Pancreas (tissue), 10 donors: ENCODE results near the gene CFAP54. TPM values are rescaled to one million over a fixed set of nuclear protein-coding genes. Genes with fewer than 3 reads are reported as not detected.

Source experiments
- ATAC-seq, 4 donors: fragments of 200-7000 bp; cut with Tn5 transposase; one replicate each; pipeline versions ENCODE4 v1.8.0 to v1.9.1; 2020; ENCODE audit warnings: mild to moderate bottlenecking in 4 of 4, moderate library complexity in 4 of 4
- DNase-seq, 6 donors: peaks; one replicate each; pipeline ENCODE4 v3.0.0-alpha.2; 2020
- FAIRE-seq: peaks from 2 replicates; lab custom pipeline; 2012; peaks lifted over from hg19 to GRCh38; lab: Jason Lieb, UNC
- H3K27ac ChIP-seq, 4 donors: fragments of 200-600 bp; sonication (generic); 1 replicate in 3 of 4; 2 replicates in 1 of 4; pipeline versions ENCODE4 v1.5.0 to v1.8.0; 2020
- H3K27me3 ChIP-seq, 4 donors: fragments of 200-600 bp; one replicate each; pipeline ENCODE4 v1.8.0; 2021
- H3K36me3 ChIP-seq, 3 donors: fragments of 200-600 bp; sonication (generic) in 1 of 3; one replicate each; pipeline versions ENCODE4 v1.5.0 to v1.8.0; 2020 to 2021
- H3K4me1 ChIP-seq, 3 donors: fragments of 200-600 bp; one replicate each; pipeline ENCODE4 v1.8.0; 2021
- H3K4me3 ChIP-seq, 4 donors: fragments of 200-600 bp; sonication (generic) in 2 of 4; one replicate each; pipeline versions ENCODE4 v1.5.0 to v1.8.0; 2020 to 2021
- H3K9me3 ChIP-seq, 4 donors: fragments of 200-600 bp; one replicate each; pipeline ENCODE4 v1.8.0; 2021
- WGBS, 2 donors: extraction: QIAGEN DNeasy Blood & Tissue Kit; methylation state at CpG; one replicate each; pipeline ENCODE4 v1.1.7; 2013; 5-methylcytosine and 5-hydroxymethylcytosine counted together
- intact Hi-C, 3 donors: fragments of 100-400 bp; cut with DNase I; formaldehyde crosslinking; loops; one replicate each; pipeline versions ENCODE4 v1.11.1 to v1.14.2; 2022
- polyA plus RNA-seq, 2 donors: library from polyadenylated mRNA; stranded (reverse); fragments of 200-250 nt; gene quantifications; one replicate each; pipeline ENCODE4 v1.2.3, GENCODE V29; 2013
- total RNA-seq, 6 donors: library from RNA; stranded (reverse); fragmentation: NEBNext Ultra II Directional in 4 of 6; extraction: Animal tissue kit (Norgen Biotek cat#: 25700) in 4 of 6; gene quantifications; one replicate each; pipeline versions ENCODE4 v1.2.1 to v1.2.4, GENCODE V29; 2021 to 2023
- TF ChIP-seq, protein P1 (sequence below), 4 donors: fragments of 200-600 bp; sonication (generic) in 3 of 4; IDR thresholded peaks; one replicate each; pipeline versions ENCODE4 v1.5.0 to v1.8.0; 2021; ENCODE audit warnings: antibody characterized with exemption in 4 of 4
- donor health status: healthy with polysubstance abuse.
- donor health status: DM: no; HTN: no; CAD: no; lungs with moderate emphysema.
- donor health status: DM: no; HTN: no; CAD: no.
- donor health status: control.
- donor health status: control.
- donor health status: Bipolar disorder and iron deficiency.
- donor health status: DM: yes; HTN: yes; CAD: no.
- donor health status: DM: no; HTN: no; CAD: no.
- donor health status: DM: no; HTN: no; CAD: no.
- donor health status: DM: yes; HTN: yes; CAD: no.

CFAP54 gene
- total and polyA plus RNA-seq, 8 donors, result 0.02 to 0.21 (median 0.11) TPM

DNA sequence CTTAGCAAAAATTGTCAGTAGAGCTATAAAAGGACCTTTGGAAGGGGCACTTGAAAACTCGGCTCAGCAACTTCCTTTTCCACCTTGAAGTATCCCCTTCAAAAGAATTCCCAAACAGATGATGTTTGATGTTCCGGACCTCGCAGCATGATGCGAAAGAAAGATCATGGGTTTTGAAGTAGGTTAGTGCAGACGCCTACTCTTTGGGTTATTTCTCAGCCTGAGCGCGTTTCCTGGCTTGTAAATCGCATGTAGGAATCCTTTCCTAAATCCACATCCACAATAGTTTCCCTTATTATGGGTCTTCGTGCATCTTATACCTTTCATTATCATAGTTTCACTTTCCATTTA is 417.1 kb downstream of the CFAP54 start:
- FAIRE-seq, result no peak
- intact Hi-C loops, result no loop called here
- Histone ChIP-seq H3K4me1 (peaks cover 0 to 8% (median 6%) of the 10 kb centered on the region in 3 donors), H3K27ac (peak overlapping the region in 3 of 4 donors; percentile 80 to 85 (median 85)), H3K36me3 (no peaks in the 10 kb centered on the region), H3K27me3 (no peaks in the 10 kb centered on the region), H3K4me3 (peak overlapping the region; percentile 64 to 96 (median 84)), H3K9me3 (no peaks in the 10 kb centered on the region)
- no peak for ATAC-seq
- TF ChIP-seq, protein P1, sequence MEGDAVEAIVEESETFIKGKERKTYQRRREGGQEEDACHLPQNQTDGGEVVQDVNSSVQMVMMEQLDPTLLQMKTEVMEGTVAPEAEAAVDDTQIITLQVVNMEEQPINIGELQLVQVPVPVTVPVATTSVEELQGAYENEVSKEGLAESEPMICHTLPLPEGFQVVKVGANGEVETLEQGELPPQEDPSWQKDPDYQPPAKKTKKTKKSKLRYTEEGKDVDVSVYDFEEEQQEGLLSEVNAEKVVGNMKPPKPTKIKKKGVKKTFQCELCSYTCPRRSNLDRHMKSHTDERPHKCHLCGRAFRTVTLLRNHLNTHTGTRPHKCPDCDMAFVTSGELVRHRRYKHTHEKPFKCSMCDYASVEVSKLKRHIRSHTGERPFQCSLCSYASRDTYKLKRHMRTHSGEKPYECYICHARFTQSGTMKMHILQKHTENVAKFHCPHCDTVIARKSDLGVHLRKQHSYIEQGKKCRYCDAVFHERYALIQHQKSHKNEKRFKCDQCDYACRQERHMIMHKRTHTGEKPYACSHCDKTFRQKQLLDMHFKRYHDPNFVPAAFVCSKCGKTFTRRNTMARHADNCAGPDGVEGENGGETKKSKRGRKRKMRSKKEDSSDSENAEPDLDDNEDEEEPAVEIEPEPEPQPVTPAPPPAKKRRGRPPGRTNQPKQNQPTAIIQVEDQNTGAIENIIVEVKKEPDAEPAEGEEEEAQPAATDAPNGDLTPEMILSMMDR (IDR thresholded peaks at IDR 0.05), result no peak
- WGBS, 2 donors, result 34 to 37% methylated on average over 9 of the region's 9 CpGs
- no peak for DNase-seq

DNA sequence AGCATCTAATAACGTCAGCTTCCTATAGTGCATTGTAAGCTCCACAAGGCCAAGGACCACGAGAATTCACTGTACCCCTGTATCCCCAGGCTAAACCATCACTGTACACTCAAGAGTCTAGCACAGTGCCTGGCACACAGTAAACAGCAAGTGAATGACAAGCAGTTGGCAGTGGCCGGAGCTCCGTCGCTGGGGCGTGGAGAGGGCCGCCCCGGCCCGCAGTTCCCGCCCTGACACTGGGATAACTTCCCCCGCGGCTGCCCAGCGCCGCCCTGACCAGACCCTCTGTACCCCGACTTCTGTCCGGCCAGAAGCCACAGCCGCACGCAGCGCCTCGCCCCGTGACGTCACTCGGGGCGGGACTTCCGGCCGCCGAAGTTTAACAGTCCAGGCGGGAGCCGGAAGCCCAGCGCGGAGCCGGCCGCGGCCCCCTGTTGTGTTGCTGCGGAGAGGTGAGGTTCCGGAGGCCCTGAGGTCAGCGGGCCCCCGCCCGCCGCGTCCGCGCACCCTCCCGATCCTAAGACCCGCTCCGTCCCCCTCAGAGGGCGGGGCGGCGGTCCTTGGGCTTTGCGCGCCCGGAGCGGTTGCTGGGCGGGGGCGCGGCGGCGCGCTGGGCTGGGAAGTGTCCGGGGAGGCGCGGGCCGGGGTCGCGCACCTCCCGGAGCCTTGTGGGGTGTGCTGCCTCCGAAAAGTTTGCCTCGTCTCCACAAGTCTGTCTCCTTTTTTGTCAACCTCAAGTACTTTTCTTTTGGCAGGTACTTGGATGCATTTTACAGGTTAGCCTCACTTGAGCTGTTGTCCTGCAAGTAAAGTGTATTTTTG is 417.7 kb downstream of the CFAP54 start, which contains the start of gene NEDD1:
Gene NEDD1 (plus strand): TSS at position 409 of the 822 bp plus-strand sequence. CDS start 2,503 bp downstream, outside the sequence.
- peak within 1 kb of the TSS; percentile 64 to 96 (median 84) for H3K4me3 ChIP-seq
- FAIRE-seq (no peak), ATAC-seq (peak; percentile 91 to 96 (median 95)), DNase-seq (peak; percentile 78 to 92 (median 85))
- intact Hi-C loops, result no loop called here
- H3K9me3 ChIP-seq, result no peaks in the 10 kb centered on the region
- peaks cover 0 to 14% (median 7%) of the 10 kb centered on the region in 3 donors for H3K4me1 ChIP-seq
- TF ChIP-seq, protein P1 (IDR thresholded peaks at IDR 0.05), result no peak
- 0 to 1% methylated on average over 58 to 68 of the region's 68 CpGs for WGBS, 2 donors
- no peaks in the 10 kb centered on the region for H3K36me3 ChIP-seq
- H3K27me3 ChIP-seq, result no peaks in the 10 kb centered on the region
- peak within 1 kb of the TSS; percentile 76 to 85 (median 82) for H3K27ac ChIP-seq

DNA sequence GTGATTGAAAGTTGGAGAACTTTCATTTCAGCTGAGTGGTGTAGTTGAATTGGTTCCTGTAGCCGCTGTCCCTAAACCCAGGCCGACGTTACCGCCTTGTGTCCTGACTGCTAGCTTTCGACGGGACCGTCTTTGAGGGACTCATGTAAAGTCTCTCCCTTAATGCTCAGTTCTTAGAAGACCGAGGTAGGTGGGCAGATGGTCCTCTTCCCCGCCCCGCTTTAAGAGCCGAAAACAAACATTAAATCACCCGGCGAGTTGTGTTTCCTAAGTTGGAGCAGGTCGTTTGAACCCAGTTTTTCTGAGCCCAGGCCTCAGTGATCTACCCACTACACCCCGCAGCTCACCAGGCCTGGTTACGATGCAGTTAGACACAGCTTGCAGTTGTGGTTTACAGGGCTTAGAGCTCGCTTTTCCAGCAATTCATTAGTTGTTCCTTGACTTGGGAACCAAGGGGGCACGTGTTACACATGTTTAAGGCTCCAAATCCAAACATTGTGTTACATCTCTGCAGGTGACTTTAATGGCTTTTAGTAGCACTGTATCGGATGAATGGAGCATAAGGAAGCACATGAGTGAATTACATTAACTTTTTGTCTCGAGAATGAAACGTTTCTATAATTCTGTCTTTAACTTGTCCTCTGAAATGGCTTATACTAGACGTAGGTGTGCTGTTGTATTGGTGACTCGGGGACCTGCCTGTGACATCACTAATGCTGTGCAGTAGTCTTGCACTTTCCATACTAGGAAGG is 418.5 kb downstream of the CFAP54 start:
- DNase-seq, result peak in 2 of 6 donors; percentile 15
- Histone ChIP-seq H3K27me3 (no peaks in the 10 kb centered on the region), H3K4me3 (peak overlapping the region; percentile 64 to 96 (median 84)), H3K36me3 (no peaks in the 10 kb centered on the region), H3K9me3 (no peaks in the 10 kb centered on the region), H3K27ac (peak overlapping the region; percentile 76 to 85 (median 82)), H3K4me1 (peaks cover 0 to 17% (median 12%) of the 10 kb centered on the region in 3 donors)
- FAIRE-seq, result no peak
- WGBS, 2 donors, result 4 to 6% methylated on average over 23 of the region's 23 CpGs
- intact Hi-C loops, result no loop called here
- ATAC-seq, result peak; percentile 37 to 71 (median 52)
- TF ChIP-seq, protein P1 (IDR thresholded peaks at IDR 0.05), result no peak

DNA sequence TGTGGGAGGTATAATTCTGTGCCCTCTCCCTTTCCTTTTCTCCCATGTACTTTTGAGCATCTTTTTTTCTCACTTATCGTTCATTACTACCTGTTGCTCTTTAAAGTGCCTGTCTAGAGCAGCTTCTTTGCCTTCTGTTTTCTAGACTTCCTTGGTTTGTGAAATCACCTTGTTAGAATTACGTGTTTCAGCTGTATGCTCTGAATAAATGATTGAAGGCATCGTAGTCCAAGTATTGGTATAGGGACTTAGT is 419.0 kb downstream of the CFAP54 start:
- TF ChIP-seq, protein P1 (IDR thresholded peaks at IDR 0.05), result no peak
- Histone ChIP-seq H3K36me3 (no peaks in the 10 kb centered on the region), H3K4me3 (peak overlapping the region in 2 of 4 donors; percentile 64 to 78), H3K27me3 (no peaks in the 10 kb centered on the region), H3K4me1 (peaks cover 0 to 17% (median 12%) of the 10 kb centered on the region in 3 donors), H3K27ac (peak overlapping the region in 3 of 4 donors; percentile 76 to 85 (median 80)), H3K9me3 (no peaks in the 10 kb centered on the region)
- FAIRE-seq, result no peak
- DNase-seq, result no peak
- intact Hi-C loops, result no loop called here
- no peak for ATAC-seq
- WGBS, 2 donors, result 37 to 50% methylated on average over 3 of the region's 3 CpGs
